Keratinocyte (primary cell): ENCODE results near the gene FAM174B.

Experiments used
- EZH2 ChIP-seq: IDR thresholded peaks from one replicate; pipeline ENCODE4 v1.6.1; 2012; ENCODE audit warnings: inconsistent platforms, mild to moderate bottlenecking, low read length, moderate library complexity
- TF ChIP-seq, protein P1 (sequence below), 3 experiments: IDR thresholded peaks in 1 of 3; conservative IDR thresholded peaks in 1 of 3; optimal IDR thresholded peaks in 1 of 3; 2 replicates in 2 of 3; 3 replicates in 1 of 3; pipeline versions ENCODE3 to v1.5.1; 2011; ENCODE audit warnings: low read length in 3 of 3, mild to moderate bottlenecking in 3 of 3, moderate library complexity in 2 of 3, control low read depth in 1 of 3, inconsistent platforms in 1 of 3; ENCODE audit not compliant: insufficient read depth in 2 of 3; ENCODE audit errors: extremely low read depth in 1 of 3

- TF ChIP-seq, protein P1, sequence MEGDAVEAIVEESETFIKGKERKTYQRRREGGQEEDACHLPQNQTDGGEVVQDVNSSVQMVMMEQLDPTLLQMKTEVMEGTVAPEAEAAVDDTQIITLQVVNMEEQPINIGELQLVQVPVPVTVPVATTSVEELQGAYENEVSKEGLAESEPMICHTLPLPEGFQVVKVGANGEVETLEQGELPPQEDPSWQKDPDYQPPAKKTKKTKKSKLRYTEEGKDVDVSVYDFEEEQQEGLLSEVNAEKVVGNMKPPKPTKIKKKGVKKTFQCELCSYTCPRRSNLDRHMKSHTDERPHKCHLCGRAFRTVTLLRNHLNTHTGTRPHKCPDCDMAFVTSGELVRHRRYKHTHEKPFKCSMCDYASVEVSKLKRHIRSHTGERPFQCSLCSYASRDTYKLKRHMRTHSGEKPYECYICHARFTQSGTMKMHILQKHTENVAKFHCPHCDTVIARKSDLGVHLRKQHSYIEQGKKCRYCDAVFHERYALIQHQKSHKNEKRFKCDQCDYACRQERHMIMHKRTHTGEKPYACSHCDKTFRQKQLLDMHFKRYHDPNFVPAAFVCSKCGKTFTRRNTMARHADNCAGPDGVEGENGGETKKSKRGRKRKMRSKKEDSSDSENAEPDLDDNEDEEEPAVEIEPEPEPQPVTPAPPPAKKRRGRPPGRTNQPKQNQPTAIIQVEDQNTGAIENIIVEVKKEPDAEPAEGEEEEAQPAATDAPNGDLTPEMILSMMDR (optimal IDR thresholded peaks at IDR 0.05 in 1 of 3, IDR thresholded peaks at IDR 0.05 in 1 of 3, conservative IDR thresholded peaks at IDR 0.05 in 1 of 3; ENCODE audit: extremely low read depth in 1 of 3, insufficient read depth in 2 of 3, low read length in 3 of 3), result no peak
- TF ChIP-seq EZH2, result no peak
These were observed 17.3 kb downstream of the FAM174B start for GRCh38 chr15:92638291-92638708.
